DMS153 treated with DMSO at 0.1 percent for 48 hours (cell line): ENCODE measurements around the gene CCDC116.
"Not testable (repeated sequence)": the region's sequence is repeated elsewhere in the genome, so short reads cannot be mapped to it uniquely, and the experiment has no call there.

Source experiments
- DNase-seq: peaks from one replicate; lab custom pipeline; 2025; ENCODE audit not compliant: unreplicated experiment; lab: John Stamatoyannopoulos, UW

Gene CCDC116

GRCh38 chr22:21632237-21632895, at the start of gene CCDC116:
Gene CCDC116, plus strand, starts transcription at chr22:21632760. Its CDS starts 422 bp downstream, at chr22:21633182.
- DNase-seq, result peak; percentile 15

GRCh38 chr22:21582801-21583740, 49.5 kb upstream of the CCDC116 start:
- no peak for DNase-seq

GRCh38 chr22:21585389-21585788, 47.2 kb upstream of the CCDC116 start:
- DNase-seq, result no peak

- DNase-seq, result no peak
Observed at GRCh38 chr22:21587803-21588611, 44.6 kb upstream of the CCDC116 start.

GRCh38 chr22:21589396-21589795, 43.2 kb upstream of the CCDC116 start:
- DNase-seq, result no peak

- no peak for DNase-seq
Observed at GRCh38 chr22:21590809-21591641, 41.5 kb upstream of the CCDC116 start.

GRCh38 chr22:21591695-21592094, 40.9 kb upstream of the CCDC116 start:
- DNase-seq, result no peak

GRCh38 chr22:21592422-21592821, 40.1 kb upstream of the CCDC116 start:
- no peak for DNase-seq

- no peak for DNase-seq
Observed at GRCh38 chr22:21593406-21594232, 38.9 kb upstream of the CCDC116 start.

GRCh38 chr22:21594865-21595452, 37.6 kb upstream of the CCDC116 start:
- DNase-seq, result no peak

- DNase-seq, result not testable (repeated sequence)
Observed at GRCh38 chr22:21596356-21597135, 36.0 kb upstream of the CCDC116 start.

GRCh38 chr22:21598302-21598701, 34.3 kb upstream of the CCDC116 start:
- DNase-seq, result no peak

- no peak for DNase-seq
Observed at GRCh38 chr22:21599053-21599893, 33.3 kb upstream of the CCDC116 start.

GRCh38 chr22:21602579-21602978, 30.0 kb upstream of the CCDC116 start:
- DNase-seq, result no peak

GRCh38 chr22:21603973-21604372, 28.6 kb upstream of the CCDC116 start:
- no peak for DNase-seq

- DNase-seq, result no peak
Observed at GRCh38 chr22:21605887-21606564, 26.5 kb upstream of the CCDC116 start.

GRCh38 chr22:21606775-21607174, 25.8 kb upstream of the CCDC116 start:
- no peak for DNase-seq
